COLO829 (cell line): Measurements from ENCODE around the gene ADAM29.
"Not testable (repeated sequence)": the region's sequence is repeated elsewhere in the genome, so short reads cannot be mapped to it uniquely, and the experiment has no call there.

Source experiments
- DNase-seq: peaks from one replicate; pipeline ENCODE4 v3.0.0; 2012; ENCODE audit warnings: low spot score

ADAM29 gene

DNA sequence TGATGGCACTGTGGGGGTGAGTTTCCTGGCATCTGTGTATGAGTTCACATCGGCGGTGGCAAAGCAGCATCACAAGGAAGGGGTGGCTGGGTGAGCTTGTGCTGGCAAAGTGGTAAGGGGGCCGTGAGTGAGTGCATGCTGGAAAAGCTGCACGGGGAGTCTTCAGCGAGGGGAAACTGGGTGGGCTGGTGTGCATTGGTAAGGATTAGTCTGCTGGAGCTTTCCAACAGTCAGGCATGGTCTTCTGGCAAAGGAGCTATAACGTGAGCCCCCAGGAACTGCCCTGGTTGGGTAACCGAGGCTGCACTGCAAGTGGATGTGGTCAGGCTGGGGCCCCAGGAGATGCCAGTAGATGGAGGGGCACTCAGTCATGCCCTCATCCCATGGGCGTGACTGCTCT lies 30.7 kb downstream of the ADAM29 start:
- DNase-seq: no peak

DNA sequence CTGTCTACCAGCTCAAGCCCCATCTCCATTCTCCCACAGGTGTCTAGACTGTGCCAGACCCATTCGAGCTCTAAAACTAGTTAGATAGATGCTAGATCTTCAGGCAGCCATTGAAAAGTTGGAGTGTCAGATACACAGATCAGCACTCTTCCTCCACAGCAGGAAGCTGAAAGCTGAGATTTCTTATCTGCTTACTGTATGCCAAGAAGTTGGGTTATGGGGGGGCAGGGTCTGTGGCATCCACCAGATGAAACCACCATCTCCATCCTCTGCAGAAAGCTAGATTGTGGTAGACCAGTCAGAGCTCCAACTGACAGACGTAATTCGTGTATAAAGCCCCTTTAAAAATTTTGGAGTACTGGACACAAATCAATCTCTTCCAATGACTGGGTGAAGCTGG lies 54.8 kb downstream of the ADAM29 start:
- no peak for DNase-seq

DNA sequence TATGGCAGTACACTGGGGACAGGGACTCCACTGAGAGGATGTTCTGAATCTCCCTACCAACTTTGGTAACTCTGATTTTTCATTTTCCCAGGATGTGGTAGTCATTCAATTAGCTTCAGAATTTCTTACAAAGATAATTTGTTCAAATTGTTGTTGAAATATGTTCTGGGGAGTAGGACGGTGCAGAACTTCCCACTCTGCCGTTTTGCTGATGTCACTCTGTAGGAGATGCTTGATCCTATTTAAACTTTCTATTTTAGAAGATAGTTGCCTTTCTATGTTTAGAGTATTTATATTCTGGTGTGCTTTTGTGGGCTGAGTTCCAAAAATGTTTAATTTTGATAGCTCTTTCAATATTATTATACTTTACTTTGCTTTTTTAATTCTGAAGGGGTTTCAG lies 55.2 kb downstream of the ADAM29 start:
- no peak for DNase-seq

DNA sequence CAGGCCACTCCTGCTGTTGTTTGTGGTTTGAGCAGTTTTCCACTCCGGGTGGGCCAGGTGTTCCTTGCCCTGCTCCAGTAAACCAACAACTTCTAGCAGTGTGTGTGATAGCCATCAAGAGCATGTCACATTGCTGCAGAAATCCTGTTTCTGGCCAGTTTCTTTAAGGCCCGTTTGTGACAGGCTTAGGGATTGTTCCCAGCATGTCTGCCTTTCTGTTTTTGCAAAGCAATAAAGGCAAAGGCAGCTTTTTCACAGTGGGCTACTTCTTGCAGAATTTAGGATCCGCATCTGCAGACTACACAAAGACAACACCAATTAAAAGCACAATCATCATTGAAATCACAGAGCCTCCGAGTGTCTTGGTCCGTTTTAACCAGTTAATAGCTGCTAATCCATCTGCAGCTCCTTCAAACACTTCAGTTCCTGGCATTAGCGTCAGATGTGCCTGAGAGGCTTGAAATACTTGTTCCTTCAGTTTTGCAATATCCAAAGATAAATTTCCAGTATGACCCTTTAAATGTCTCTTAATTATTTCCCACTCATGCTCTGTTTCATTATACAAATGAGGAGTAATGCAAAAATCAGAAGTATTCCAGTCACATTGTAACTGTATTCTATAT lies 65.1 kb downstream of the ADAM29 start:
- no peak for DNase-seq

DNA sequence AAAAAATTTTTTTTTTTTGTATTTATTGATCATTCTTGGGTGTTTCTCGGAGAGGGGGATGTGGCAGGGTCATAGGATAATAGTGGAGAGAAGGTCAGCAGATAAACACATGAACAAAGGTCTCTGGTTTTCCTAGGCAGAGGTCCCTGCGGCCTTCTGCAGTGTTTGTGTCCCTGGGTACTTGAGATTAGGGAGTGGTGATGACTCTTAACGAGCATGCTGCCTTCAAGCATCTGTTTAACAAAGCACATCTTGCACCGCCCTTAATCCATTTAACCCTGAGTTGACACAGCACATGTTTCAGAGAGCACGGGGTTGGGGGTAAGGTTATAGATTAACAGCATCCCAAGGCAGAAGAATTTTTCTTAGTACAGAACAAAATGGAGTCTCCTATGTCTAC lies 65.7 kb downstream of the ADAM29 start:
- DNase-seq: not testable (repeated sequence)

DNA sequence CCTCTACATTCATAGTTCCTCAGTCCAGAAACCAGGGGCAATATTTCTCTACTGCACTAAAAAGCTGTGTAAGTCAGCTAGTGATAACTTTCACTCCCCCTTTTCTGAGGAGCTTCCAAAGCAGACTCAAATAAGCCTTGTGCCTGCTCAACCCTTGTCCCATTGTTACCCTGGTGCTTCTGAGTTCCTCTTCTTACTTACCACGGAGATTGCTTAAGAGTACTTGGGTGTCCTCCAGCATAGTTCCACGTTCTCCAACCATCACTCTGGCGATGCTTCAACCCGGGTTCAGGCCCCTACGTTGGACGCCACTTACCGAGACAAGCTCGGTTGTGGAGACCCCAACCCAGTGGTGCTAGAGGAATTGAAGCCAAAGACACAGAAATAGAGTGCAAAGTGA lies 71.6 kb downstream of the ADAM29 start:
- DNase-seq: no peak

DNA sequence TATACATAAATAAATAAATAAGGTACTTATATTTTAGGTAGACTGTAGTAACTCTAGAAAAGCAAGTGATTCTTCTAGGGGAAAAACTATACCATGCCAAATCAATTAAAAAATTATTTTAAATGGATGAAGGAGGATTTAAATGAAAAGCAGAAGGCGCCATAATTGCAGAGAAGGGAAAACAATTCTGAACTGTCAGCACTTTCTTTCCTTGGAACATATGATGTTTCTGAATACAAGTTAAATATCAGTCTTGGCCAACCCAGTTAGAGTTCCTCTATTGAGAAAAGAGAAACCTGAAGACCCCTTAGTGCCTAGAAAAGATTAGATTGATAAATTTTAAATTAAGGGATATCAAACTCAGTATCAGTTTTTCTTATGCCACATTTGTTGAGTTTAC lies 75.8 kb downstream of the ADAM29 start:
- no peak for DNase-seq

DNA sequence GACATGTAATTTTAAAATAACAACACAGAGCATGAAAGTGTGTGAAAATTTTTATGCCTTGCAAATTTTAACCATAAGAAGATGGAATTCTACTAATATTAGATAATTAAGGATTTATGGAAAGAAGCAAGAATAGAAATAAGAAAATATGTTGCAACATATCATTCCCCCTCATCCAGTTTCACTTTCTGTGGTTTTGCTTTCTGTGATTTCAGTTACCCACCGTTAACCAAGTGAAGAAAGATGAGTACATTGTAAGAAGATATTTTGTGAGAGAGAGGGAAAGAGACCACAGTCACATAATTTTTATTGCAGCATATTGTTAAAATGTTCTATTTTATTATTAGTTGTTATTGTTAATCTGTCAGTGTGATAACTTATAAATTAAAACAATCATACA lies 77.9 kb downstream of the ADAM29 start:
- no peak for DNase-seq

DNA sequence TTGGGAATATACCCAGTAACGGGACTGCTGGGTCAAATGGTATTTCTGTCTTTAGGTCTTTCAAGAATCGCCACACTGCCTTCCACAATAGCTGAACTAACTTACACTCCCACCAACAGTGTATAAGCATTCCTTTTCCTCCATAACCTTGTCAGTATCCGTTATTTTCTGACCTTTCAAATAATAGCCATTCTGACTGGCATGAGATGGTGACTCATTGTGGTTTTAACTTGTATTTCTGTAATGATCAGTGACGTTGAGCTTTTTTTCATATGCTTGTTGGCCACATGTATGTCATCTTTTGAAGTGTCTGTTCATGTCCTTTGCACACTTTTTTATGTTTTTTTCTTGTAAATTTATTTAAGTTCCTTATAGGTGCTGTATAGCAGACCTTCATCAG lies 81.2 kb downstream of the ADAM29 start:
- DNase-seq: peak; percentile 30

DNA sequence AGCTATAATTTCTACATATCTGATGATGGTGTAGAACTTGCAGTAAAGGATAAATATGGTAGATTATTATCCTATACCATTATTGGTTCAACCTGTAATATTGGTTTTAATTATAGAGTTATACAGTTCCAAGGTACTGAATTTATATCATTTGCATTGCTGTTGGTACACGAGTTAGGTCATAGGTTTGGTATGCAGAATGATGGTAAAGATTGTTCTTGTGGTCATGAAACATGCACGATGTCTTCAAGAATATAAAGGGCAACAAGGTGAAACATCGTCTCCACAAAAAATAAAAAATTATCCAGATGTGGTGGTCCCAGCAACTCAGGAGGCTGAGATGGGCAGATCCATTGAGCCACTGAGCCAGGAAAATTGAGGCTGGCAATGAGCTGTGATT lies 99.6 kb downstream of the ADAM29 start:
- DNase-seq: no peak

DNA sequence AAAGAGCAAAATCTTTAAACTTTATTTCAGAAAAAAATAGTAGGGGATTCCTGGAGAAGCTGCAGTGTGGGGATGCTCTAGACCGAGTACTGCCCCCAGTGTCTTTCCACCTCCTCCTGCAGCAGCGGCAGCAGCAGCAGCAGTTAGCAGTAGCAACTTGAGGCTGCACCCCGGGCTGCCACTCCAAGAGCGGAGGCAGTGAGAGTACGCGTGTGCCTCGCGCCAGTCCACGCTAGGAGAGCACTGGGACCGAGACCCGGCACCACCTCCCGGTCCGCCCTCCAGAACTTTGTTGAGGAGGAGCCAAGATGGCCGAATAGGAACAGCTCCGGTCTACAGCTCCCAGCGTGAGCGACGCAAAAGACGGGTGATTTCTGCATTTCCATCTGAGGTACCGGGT lies 101.3 kb downstream of the ADAM29 start:
- not testable (repeated sequence) for DNase-seq
